NCI-H2171 treated with DMSO at 0.1 percent for 48 hours (cell line): ENCODE data around the gene ZNF417.
"Not testable (repeated sequence)": the region's sequence is repeated elsewhere in the genome, so short reads cannot be mapped to it uniquely, and the experiment has no call there.

Experiments
- DNase-seq: peaks from one replicate; lab custom pipeline; 2025; lab: John Stamatoyannopoulos, UW

ZNF417 gene

GRCh38 chr19:57916168-57916995, at the start of gene ZNF417:
ZNF417 (minus strand) TSS chr19:57916592; CDS start chr19:57916411, 181 bp downstream.
- peak; percentile 97 for DNase-seq

DNA sequence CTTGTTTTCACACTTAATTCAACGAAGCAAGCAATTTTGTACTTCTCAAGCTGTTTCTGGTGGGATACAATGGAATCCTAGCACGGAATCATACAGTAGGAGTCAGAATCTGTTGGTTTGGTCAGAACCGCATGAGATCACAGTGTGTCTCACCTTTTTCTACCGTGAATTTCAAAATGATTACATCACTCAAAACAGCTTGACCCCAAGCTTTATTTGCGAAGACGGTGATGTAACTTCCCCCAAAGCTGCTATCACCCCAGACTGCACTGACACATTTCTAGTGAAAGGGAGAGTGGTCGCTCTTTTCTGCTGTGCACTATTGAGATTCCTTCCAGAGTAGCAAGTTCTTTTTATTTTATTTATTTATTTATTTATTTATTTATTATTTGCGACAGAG, 48.4 kb upstream of the ZNF417 start:
- DNase-seq, result no peak

DNA sequence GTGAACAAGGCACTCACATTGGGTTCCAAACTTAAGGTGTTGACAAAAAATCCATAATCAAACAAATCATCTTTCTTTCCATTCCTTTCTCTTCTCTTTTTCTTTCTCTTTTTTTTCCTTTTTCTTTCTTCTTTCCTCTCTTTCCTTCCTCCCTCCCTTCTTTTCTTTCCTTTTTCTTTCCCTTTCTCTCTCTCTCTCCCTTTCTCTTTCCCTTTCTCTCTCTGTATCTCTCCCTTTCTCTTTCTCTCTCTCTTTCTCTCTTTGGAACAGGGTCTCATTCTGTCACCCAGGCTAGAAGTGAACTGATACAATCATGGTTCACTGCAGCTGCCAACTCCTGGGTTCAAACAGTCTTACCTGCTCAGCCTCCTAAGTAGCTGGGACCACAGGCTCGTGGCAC, 45.4 kb upstream of the ZNF417 start:
- no peak for DNase-seq

DNA sequence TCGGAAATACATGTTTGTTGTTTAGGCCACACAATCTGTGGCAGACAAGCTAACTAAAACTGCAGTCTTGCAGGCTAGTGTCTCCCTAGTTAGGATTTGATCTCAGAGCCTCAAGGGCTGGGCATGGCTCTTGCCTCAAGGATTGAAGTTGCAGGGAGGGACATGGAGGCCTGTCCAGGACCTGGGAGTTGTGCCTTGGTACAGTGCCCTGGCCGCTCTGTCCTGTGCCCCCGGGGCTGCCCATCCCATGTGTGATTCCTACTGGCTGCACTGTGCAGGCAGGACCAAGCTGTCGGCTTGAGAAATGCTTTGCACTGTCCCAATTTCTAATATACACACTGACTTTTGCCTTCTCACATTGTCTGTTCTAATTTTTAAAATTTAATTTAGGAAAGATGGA, 38.6 kb upstream of the ZNF417 start:
- DNase-seq, result no peak

- DNase-seq, result no peak
Observed at GRCh38 chr19:57949702-57950101, 33.3 kb upstream of the ZNF417 start.

- DNase-seq, result no peak
Observed at GRCh38 chr19:57949296-57949695, 32.9 kb upstream of the ZNF417 start.

DNA sequence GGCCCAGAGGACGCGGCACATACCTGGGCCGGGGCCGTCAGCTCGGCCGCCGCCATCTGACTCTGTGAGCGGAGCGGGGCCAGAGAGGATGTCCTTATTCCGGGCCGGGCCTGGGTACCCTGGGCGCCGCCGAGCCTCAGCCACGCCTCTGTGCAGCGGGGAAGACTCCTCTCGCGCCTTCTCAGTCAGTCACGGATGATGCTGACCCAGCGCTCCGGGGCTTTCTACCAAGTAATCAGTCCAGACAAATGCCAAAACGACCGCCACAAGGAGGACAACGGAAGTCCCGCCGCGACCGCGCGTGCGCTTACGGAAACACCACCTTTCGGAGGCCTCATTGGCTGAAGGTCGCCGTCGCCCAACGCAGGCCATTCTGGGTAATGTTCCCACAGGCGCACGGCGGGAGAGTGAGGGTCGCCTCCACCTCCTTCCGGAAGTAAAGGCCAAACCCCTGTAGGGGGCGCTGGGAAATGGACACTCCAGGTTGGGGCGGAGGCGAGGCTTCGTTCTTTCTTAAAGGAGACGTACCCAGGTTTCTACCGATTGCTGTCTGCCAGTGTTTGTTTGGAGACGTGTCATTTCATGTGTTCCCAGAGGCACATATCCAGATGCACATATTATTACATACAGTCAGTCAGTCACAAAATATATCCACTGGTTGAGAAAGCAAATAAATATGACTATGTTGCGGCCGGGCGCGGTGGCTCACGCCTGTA, 31.2 kb upstream of the ZNF417 start, which contains the start of gene ZNF256:
Gene ZNF256, minus strand, starts transcription at position 288 of the 716 bp plus-strand sequence. Its CDS starts 232 bp downstream, at position 56.
- DNase-seq, result peak; percentile 95

DNA sequence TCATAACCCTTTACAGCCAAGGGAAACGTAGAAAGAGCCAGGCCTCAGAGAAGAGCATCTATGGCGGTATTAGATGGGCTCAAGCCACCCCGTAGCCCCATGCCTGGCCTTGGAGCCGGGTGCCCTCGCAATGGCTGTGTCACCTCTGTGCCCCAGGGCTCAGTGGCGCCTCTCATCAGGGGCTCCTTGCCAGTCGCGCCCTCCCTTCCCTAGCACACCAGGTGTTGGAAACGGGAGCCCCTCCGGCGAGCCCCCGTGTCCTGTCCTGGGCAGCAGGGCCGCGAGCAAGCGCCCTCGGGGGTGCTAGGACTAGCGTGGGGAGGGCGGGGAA, 30.7 kb upstream of the ZNF417 start:
- no peak for DNase-seq

DNA sequence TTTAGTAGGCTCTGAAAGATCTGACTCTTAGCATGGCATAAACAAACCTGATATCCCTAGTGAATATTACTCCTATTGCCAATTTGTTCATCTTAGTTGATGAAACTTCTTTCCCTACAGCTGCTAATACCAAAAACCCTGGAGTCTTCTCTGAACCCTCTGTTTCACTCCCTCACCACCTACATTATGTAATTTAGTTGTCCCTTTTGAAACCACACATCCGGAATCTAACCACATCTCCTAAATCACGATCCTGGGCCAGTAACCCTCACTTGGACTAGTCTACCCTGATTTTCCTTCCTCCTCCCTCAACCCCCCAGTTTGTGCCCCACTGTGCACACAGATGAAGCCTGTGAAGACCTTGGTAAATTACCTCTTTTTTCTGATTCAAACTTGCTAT, 29.9 kb upstream of the ZNF417 start:
- DNase-seq, result no peak

DNA sequence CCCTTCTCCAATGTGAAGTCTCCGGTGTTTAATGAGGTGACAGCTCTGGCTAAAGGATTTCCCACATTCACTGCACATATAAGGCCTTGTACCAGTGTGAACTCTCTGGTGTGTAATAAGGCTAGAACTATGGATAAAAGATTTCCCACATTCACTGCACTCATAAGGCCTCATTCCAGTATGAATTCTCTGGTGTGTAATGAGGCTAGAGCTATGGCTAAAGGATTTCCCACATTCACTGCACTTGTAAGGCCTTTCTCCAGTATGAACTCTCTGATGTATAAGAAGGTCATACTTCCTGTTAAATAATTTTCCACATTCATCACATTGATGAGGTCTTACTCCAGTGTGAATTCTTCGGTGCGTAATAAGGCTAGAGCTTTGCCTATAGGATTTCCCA, 25.2 kb upstream of the ZNF417 start:
- no peak for DNase-seq

DNA sequence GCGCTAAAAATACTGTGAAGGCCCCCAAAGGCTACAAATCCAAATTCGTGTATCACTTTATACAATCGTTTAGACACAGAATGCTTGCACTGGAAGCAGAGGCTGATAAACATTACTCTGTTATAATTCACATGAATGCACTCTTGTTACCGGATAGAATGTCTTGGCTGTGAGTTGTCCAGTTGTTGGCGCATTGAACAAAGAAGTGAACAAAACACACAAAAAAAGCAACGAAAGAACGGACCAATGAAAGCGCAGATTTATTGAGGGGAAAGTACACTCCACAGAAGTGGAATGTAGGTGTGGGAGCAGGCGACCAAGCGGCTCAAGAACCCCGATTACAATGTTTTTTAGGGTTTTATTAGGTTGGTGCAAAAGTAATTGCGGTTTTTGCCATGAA, 19.3 kb upstream of the ZNF417 start:
- no peak for DNase-seq

GRCh38 chr19:57934820-57935665, 18.7 kb upstream of the ZNF417 start, which contains the start of gene ZNF418:
ZNF418 (minus strand) TSS chr19:57935402; CDS start chr19:57933822, 1,580 bp downstream.
- peak; percentile 90 for DNase-seq

- no peak for DNase-seq
Observed at GRCh38 chr19:57927587-57927986, 11.2 kb upstream of the ZNF417 start.

DNA sequence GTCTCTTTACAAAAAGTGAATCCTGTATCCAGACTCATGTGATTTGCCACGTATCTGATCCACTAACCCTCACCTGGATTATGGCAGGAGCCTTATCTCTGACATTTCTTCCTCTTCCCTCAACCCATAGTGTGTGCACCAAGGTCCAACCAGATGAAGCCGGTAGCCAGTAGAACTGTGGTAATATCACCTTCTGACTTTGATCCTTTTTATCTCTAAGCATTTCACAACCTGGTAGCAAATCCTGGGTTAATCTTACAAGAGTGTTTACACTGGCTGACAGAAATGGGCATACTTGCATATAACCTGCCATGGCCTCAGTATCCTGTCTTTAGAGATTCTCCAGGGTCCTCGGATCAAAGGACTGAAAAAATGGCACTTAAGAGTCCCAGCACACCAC, 1.9 kb downstream of the ZNF417 start:
- no peak for DNase-seq

- DNase-seq, result no peak
Observed at GRCh38 chr19:57907394-57907793, 9.0 kb downstream of the ZNF417 start.

- no peak for DNase-seq
Observed at GRCh38 chr19:57905258-57905657, 11.1 kb downstream of the ZNF417 start.

GRCh38 chr19:57903618-57904184, 12.7 kb downstream of the ZNF417 start:
- DNase-seq, result no peak

DNA sequence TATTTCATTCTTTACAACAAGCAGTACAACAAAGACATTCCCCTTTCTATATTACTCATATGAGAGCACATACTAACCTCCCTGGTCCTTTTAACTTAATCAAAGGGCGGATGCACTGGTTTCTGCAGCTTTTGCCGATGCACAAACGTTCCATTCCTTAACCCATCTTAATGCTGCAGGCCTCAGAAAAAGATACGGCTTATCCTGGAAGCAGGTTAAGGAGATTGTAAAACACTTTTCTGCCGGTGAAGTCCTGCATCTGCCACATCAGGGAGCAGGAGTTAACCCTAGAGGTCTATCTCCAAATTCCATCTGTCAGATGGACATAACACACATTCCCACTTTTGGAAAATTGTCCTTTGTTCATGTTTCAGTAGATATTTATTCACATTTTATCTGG, 16.1 kb downstream of the ZNF417 start:
- no peak for DNase-seq

DNA sequence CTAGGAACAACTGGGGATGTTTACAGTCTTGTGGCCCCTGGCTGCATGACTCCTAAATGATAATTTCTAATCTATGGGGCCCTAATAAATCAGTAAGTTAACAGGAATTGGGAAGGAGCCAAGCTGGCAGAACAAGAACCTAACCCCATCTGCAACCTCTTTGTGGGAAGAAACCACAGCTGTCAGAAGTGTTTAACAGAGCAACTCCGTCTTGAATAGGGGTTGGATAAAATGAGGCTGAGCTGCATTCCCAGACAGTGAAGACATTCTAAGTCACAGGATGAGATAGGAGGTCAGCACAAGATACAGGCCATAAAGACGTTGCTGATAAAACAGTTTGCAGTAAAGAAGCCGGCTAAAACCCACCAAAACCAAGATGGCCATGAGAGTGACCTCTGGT, 25.7 kb downstream of the ZNF417 start:
- DNase-seq, result not testable (repeated sequence)

- no peak for DNase-seq
Observed at GRCh38 chr19:57888560-57889231, 27.7 kb downstream of the ZNF417 start, which contains the start of gene ZNF814. ZNF814 (minus strand) TSS chr19:57889037; CDS start chr19:57888802, 235 bp downstream.

DNA sequence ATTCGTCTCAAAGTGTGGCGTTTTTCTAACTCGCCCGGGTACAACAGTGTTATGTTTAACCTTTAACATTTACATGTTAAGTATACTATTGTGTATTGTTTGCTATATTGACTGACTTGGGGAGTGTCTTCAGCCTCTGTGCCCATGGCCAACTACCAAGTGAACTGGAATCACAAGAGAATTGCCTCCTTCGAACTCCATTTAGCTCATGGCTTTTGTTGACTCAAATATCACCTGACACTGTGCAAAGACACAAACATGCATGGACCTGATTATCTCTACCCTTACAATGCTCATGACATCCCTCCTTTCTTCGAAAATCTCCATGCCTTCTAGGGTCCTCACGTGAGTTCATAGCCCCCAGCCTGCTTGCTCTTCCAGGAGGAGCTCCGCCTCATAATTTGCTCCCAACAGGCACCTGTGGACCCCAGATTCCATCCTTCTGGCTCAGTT, 28.3 kb downstream of the ZNF417 start:
- no peak for DNase-seq
